Stimulated activated CD4-positive, alpha-beta T cell treated with anti-CD3 and anti-CD28 coated beads, Interleukin-15, amount 100 ng/mL, for 24 hours (primary cell): ENCODE results near the gene MCM3AP.
"Not testable (repeated sequence)": the region's sequence is repeated elsewhere in the genome, so short reads cannot be mapped to it uniquely, and the experiment has no call there.

ENCODE experiments used
- DNase-seq: peaks from one replicate; pipeline ENCODE4 v3.0.0-alpha.2; 2020

Gene MCM3AP

DNA sequence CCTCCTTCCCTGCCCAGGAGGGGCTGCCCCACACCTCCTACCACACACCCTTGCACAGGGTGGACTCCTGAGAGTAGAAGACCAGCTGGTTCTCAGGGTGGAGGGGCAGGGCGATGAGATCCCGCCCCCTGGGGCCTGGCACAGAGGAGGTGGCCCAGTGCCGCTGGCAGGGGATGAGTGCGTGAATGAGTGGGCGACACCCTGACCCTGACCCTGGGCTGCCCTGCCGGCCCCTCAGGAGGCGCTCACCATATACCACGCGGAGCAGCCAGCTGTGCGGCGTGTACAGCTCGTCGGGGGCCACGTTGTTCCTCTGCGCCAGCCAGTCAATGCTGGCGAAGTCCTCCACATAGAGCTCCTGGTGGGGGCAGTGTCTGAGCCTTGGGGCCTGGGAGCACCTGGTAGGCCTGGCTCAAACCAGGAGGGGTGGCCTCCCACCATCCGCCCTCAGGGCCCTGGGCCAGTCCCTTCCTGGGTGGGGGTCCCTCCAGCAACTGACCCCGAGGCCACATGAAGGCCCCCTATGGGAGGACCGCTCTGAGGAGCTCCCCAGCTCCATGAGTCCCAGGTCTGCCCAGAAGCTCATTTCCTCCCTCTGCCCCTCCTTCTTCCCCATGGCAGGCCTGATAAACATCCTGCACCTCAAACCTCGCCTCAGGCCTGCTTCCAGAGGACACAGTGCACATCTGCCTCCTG is 69.8 kb downstream of the MCM3AP start:
- DNase-seq = no peak

DNA sequence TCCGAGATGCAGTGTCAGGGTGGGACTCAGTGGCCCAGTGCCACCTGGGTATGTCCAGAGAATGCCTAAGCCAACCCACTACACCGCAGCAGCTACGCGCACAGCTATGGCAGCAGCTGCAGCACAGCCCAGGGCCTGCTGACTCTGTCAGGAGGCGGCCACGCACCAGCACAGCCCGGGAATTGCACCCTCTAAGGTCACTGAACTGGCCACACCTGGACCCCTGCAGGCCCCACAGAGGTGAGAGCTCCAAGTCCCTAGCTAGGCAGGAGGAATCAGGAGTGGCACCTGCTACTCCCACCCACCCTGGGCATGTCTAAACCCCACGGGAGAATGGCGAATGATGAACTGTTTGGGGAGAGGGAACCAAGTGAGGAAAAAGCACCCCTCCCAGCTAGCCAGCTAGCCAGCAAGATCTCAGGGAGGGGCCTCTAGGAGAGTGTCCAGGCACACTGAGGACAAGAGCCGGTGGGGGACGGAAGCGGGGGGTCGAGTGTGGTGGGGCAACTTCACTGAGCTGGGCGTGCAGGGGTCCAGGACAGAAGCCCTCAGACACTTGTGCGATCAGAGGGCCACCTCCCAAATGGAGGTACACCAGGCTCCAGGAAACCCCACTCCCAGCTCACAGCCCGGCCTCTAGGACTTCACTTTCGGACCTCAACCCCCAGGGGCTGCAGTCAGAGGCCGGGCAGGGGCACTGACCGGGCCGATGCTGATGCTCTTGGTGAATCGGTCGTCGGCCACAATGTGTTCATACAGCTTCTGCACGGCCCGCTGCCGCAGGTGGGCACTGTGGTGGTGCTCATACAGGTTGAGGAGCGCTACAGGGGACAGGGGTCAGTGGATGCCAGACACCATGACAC is 70.7 kb downstream of the MCM3AP start:
- DNase-seq = no peak

DNA sequence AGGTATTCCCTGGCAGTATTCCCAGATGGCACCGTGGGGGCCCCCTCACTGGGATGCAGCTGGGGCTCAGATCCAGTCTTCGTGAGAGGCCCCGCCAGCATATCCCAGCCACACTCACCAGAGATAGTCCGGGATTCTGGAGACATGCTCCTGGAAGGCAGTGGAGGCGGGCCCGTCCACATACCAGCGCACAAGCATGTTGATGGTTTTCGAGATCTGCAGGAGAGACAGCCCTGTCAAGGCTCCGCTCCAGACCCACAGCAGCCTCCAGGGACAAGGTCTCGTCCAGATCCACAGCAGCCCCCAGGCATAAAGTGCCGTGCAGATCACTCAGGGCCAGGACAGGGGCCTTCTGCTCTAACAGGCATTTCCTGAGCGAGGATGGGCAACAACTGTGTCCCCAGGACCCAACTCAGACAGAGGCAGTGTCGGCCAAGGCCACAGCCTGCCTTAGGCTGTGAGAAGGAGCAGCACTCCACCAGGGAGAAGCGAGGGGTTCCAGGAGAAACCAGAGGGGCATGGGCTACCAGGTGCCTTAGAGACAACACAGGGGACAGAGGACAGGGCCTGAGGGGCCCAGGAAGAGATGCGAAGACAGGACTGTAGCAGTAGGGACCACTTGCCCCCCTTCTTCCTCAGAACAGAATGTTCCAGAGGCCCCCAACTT is 71.7 kb downstream of the MCM3AP start:
- no peak for DNase-seq

DNA sequence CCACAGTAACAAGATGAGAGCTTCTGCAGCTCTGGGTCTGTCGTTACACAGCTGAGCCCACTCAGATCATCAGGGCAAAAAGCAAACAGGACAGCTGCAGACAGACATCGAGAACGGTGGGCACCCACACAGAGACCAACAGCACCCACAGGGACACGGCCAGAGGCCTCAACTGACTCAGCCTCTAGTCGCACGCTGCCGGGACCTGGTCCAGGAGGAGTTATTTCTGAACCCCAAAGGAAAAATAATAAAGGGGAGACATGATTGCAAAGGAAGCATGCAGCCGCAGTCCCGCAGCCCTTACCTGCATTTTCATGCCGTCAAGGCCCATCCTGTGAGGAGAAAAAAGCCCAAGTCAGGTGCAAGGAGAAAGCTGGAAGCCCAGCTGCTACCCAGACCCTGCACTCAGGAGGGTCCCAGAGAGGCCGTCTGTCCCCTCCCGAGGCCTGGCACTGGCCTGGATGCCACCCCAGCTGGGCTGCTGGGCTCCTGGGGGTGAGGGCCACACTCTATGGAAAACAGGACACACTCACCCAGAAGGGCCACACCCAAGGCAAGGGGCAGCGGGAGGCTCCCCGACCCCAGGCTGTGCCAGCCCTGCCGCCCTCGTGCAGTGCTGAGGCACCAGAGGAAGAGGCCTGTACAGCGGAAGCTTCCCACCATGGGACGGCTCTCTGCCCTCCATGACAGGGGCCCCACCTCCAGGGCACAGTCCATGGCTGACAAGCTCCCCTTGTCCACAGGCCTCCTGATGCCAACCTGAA is 72.5 kb downstream of the MCM3AP start:
- no peak for DNase-seq

DNA sequence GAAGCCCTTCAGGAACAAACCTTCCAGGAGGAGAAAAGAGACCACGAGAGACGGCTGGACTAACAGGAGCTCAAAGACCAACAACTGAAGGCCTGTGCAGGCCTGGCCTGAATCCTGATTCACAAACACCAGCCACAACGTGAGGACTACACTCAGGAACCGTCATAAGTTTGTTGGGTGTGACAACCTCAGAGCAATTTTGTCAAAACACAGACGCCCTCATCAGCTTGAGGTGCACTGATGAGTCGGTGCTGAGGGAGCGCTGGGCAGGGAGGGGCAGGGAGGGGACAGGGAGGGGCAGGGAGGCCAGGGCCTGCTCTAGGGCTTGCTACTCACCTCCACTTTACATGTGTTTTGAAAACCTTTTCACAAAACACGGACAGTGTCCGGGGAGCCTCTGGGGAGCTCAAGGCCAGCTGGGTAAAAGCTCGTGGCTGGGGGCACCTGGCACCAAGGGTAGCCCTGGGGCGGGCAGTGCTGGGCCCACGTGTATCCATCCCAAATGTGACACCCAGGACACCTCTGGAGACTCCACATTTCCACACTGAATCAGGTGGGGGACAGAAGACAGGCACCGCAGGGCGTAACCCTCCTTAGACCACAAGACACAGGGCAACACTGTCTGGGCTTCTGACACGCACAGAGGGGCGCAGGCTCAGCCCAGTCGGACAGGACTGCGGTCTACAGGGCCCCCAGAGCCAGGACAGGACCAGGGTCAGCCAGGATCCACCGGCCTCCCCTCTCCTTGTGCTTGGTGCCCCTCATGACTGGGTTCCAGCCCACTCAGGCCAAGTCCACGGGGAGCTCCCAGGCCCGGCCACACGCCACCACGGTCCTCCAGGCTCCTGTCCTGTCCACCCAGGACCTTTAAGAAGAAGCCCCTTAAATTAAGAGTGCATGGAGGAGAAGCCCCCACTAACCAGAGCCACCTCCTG is 73.4 kb downstream of the MCM3AP start:
- DNase-seq = no peak

DNA sequence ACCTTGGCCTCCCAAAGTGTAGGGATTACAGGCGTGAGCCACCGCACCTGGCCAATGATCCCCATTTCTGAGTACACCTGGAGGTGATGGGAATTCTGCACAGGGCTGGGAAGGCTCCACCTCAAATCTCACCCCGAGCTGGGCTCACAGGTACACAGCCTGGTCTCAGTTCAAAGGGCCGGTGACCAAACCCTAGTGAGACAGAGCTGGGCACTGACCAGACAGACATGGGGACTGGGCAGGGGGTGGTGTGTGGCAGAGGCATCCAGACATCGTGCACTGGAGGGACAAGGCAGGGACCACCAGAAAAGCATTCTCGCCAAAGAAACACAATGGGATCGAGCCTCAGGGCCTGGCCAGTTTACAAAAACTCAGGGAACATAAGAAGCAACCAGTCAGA is 74.0 kb downstream of the MCM3AP start:
- no peak for DNase-seq

DNA sequence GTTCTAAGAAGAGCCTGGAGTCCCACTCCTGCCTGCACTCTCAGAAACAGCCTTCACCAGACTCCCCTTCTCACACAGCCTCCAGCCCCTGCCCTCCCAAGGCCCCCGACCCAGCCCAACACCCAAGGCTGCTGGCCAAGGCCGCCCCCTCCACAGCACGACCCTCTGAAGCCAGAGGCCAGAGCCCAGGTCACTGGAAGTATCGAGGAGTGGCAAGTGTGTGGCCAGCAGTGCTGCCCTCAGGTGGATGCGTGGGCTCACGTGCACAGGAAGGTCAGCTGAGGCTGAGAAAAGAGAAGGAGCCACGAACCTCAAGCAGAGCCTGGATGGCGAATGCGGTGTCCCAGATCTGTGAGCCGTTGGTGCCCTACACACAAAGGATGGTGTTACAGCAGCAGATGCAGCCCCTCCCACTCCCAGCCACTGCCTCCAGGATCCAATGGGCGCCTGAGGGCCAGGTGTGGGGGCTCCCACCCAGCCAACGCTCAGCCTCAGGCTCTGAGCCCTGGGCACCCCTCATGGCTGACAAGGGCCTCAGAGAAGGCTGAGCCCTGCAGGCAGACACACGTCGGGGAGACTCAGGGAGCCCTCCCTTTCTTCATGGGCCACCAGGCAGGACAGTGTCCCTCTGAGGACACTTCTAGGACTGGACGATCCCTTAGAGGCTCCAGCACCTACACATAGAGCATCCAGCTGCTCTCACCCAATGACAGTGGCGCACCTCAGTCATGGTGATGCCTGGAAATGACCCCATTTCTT is 74.9 kb downstream of the MCM3AP start:
- DNase-seq = no peak

DNA sequence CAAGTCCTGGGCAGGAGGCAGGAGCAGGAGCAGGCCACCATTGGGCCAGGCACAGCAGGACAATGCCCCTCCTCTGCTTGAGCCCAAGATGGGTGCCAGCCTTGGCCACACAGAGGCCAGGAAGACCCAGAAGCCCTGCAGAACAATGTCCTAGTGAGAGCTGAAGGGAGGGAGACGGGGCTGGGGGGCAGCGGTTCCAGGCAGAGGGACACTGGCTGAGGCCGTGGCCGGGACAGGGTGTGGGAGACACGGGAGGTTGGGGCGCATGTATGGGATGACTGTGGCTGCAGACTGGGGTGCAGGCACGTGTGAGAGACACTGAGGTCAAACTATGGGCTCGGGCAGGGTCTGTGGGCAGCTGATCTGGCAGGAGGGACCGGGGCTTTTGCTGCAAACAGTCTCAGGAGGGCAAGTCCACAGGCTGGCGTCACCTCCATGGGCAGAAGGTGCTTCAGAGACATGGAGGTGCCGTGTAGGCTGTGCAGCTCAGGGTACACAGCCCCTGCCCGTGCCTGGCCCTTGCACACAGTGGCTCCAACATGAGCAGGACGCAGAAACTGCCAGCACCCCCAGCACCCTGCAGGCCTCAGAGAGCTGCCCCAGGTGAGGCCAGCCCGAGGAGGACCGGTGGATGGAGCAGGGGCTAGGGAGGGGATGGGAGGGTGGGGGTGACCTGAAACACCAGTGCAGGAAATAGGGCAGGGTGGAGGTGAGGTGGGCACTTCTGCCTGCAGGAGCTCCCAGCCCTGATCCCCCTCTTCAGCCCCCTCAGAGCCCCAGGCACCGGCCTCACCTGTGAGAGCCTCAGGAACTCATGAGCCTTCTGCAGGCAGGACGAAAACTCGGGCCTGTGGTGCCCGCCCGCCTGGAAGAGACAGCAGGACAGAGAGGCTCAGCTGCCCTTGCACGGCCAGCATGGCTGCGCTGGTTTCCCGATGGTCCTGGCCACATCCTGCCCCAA is 76.4 kb downstream of the MCM3AP start:
- DNase-seq = no peak

DNA sequence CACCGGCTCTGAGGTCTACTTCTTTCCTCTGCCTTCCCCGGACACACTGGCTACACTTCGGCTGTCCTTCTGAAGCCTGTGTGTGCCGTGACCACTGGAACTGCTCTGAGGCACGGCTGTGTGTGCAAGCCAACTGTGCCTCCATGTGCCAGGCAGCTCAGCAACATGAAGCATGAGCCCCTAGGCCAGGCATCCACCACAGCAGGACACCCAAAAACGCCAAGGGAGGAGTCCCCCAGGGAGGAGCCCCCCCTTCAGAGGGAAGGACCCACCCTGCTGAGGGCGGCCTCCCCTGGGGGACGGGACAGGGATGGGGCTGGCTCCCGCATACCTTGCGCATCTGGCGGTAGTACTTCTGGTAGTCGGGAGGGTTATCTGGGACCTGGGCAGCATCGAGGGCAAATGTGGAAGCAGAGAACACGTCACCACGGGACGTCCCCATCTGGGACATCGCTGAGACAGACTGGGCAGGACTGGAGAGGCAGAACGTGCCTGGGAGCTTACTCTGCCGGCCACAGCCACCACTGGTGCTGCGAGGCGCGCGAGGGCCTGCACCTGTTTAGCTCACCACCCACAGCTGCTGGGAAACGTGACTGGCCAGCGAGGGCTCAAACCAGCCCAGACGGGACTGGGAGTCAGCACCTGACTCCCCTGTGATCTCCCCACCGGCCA is 77.4 kb downstream of the MCM3AP start:
- no peak for DNase-seq

DNA sequence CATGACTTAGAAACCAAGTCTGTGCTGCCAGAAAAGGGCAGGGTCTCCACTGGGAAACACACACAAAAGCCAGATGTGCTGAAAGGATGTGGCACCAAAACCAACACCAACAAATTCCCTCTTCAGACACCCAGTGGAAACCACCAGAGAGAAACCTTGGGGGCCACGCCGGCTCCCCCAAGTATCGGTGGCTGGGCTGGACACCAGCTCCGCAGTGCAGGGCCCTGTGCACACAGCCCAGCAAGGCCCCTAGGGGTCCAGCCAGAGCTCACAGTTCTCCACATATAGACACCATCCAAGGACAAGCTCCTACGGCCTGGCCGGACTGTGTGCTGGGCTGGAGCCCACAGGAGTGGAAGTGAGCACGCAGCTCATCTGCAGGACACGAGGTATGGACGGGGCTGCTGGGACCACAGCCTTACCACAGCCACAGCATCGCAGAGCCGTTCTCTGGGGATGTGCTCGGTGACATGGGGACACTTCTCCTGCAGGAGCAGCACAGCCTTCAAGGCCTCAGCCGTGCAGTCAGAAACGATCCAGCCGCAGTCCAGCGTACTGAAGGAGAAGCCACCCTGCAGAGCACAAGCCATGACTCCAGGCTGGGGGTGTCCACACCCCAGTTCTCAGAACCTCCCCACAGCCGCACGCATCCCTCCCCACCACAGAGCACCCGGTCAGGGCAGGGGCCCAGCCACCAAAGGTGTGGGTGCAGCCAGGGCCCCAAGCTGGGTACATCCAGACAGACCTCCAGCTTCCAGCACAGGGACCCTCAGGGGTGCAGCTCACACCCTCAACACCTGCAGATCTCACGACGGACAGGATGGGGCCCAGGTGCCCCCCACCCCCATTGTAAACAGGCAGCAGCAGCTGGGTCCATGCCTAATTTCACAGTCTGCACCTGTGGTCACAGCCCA is 78.1 kb downstream of the MCM3AP start:
- no peak for DNase-seq

DNA sequence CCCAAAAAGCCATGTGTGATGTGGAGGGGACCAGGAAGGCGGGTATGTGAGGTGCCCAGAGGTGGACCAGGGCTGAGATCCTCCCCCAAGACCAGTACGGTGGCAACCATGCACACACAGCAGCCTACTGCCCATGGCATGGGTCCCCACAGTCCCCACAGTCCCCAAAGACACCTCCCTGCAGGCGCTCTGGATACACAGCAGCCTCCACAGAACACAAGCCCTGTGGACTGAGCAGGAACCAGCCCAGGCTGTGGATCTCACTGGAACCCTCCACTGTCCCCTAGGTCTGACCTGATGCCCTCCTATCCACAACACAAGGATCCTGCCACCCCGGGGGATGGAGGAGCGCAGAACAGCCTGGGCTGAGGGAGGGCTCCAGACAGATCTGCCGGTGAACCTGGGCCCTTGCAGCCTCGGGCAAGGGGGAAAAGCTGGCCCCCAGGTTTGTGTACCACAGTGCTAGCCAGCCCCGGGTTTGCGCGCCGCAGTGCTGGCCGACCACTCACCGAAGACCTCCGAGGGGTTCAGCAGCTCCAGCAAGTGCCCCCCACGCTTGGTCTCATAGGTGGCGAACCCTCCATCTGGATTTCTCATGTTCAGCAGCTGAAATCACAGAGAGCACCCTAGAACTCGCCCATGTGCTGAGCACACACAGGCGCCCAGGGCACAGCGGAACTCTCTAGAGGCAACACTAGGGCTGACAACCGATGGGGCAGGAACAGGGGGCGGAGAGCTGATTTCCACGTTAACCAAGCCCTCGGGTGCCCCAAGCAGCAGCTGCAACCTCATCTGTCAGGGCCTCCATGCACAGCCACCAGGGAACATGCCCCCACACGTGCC is 79.0 kb downstream of the MCM3AP start:
- no peak for DNase-seq

DNA sequence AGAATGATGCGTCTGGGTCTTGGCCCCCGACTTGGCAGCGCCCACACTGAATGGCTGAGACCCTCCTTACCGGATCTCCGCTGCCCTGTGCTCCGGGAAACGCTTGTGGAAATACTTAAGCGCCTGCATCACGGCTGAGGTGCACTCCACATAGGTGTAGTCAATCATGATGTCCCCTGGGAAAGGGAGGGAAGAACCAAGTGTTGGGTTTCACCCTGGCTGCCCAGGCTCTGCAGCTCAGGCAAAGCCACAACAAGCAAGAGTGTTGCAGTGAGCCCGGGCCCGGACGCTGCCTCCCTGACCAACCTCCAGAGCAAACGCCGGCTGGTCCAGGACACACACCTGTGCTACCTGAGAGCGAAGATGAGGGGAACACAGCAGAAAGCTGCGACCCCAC is 79.6 kb downstream of the MCM3AP start:
- no peak for DNase-seq

DNA sequence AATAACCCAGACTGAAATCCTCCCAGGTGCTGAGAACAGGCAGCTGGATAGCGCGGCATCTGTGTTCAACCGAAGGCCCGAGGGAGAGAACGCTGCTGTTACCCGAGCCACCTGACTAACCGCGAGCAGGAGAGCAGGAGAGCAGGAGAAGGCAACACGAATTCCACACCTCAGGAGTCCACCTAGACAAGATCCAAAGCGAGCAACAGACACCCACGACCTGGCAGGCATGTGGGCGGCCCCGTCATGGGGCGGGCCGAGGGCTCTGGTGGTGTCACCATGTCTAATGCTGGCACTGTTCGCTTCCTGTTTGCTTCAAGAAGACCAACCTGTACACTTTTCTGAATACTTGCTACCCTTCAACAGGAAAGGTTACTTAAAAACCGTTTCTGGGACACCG is 80.2 kb downstream of the MCM3AP start:
- no peak for DNase-seq

DNA sequence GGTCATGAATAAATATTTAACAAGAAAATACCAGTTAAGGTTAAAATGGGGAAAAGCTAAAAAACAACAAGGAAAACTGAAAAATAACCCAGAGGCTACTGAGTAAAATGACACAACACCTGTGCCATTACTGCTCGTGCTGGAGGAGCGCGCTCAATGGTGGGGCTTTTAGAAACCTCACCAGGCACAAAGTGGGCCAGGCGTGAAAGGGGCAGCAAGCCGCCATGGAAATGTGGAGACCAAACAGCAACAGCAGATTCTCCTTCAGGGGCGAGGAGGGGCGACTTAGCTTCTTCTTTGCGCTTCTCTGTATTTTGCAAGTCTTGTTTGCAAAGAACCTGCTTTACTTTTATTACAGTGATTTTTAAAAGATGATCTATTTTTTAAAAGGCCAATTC is 82.2 kb downstream of the MCM3AP start:
- no peak for DNase-seq

DNA sequence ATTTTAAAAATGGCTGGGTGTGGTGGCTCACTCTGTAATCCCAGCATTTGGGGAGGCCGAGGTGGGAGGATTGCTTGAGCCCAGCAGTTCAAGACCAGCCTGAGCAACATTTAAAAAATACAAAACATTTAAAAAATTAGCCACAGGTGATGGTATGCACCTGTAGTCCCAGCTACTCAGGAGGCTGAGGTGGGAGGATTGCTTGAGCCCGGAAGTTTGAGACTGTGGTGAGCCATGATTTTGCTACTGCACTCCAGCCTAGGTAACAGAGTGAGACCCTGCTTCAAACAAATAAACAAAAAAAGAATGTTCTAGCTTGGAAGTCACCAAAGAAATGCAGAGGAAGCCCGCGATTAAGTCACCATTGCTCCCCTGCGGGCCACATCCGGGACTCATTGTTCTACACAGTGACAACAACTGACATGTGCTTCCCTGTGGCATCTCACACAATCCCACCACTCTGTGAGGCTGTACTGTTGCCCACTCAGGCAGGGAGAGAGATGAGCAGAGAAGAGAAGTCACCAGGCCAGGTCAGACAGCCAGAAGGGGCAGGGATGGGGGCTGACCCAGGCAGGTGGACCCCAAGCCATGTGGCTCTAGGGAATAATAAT is 82.7 kb downstream of the MCM3AP start:
- DNase-seq = no peak

DNA sequence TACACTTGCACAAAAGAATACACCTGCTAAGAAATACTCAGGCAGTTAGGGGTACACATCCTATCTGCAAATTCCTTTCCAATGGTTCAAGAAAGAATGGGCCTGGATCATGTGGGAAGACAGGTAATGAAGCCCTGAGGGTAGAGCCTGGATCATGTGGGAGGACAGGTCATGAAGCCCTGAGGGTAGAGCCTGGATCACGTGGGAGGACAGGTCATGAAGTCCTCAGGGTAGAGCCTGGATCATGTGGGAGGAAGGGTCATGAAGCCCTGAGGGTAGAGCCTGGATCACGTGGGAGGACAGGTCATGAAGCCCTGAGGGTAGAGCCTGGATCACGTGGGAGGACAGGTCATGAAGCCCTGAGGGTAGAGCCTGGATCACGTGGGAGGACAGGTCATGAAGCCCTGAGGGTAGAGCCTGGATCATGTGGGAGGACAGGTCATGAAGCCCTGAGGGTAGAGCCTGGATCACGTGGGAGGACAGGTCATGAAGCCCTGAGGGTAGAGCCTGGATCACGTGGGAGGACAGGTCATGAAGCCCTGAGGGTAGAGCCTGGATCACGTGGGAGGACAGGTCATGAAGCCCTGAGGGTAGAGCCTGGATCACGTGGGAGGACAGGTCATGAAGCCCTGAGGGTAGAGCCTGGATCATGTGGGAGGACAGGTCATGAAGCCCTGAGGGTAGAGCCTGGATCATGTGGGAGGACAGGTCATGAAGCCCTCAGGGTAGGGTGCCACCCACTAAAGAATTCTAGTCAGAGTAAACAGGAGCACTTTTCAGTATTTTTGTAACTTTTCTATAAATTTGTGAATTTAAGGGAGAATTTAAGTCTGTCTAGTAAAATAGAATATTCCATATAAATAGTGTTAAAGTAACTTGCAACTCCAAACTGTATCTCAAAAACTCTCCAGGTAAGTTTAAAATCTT is 84.3 kb downstream of the MCM3AP start:
- DNase-seq = not testable (repeated sequence)
